ENCODE results near the gene KIF5A.

The KIF5A gene

GRCh38 chr12:57539134-57539768, 10.6 kb upstream of the KIF5A start:
- Histone ChIP-seq H3K27me3 (ENCODE audit: insufficient read depth, insufficient read length) (no peaks in the 10 kb centered on the region), H3K36me3 (ENCODE audit: insufficient read depth, insufficient read length, low read length) (peaks cover 68% of the 10 kb centered on the region), H3K4me3 (ENCODE audit: insufficient read length, low read depth) (no peak overlapping the region), H3K9ac (ENCODE audit: insufficient read length, low read depth) (no peak overlapping the region), H3K4me1 (ENCODE audit: insufficient read depth, insufficient read length) (no peaks in the 10 kb centered on the region), H3K9me3 (ENCODE audit: insufficient read depth, low read length) (no peaks in the 10 kb centered on the region)
- no peak for TF ChIP-seq ZNF274 (IDR thresholded peaks at IDR 0.05; ENCODE audit: low read depth, low read length)
- TF ChIP-seq SUZ12 (IDR thresholded peaks at IDR 0.05; ENCODE audit: extremely low read depth, insufficient read depth, insufficient read length) = no peak
- no peak for TF ChIP-seq YY1 (IDR thresholded peaks at IDR 0.05; ENCODE audit: insufficient read depth, insufficient read length)
- DNase-seq (ENCODE audit: low read depth, low spot score) = no peak

GRCh38 chr12:57541001-57541400, 8.8 kb upstream of the KIF5A start:
- H3K27me3 ChIP-seq (ENCODE audit: insufficient read depth, insufficient read length) = no peaks in the 10 kb centered on the region
- TF ChIP-seq SUZ12 (IDR thresholded peaks at IDR 0.05; ENCODE audit: extremely low read depth, insufficient read depth, insufficient read length) (no peak), YY1 (IDR thresholded peaks at IDR 0.05; ENCODE audit: insufficient read depth, insufficient read length) (no peak), ZNF274 (IDR thresholded peaks at IDR 0.05; ENCODE audit: low read depth, low read length) (no peak)
- no peak for DNase-seq (ENCODE audit: low read depth, low spot score)
- H3K36me3 ChIP-seq (ENCODE audit: insufficient read depth, insufficient read length, low read length) = peaks cover 67% of the 10 kb centered on the region
- H3K4me3 ChIP-seq (ENCODE audit: insufficient read length, low read depth) = no peak overlapping the region
- H3K9ac ChIP-seq (ENCODE audit: insufficient read length, low read depth) = no peak overlapping the region
- peaks cover 4% of the 10 kb centered on the region for H3K4me1 ChIP-seq (ENCODE audit: insufficient read depth, insufficient read length)
- no peaks in the 10 kb centered on the region for H3K9me3 ChIP-seq (ENCODE audit: insufficient read depth, low read length)

GRCh38 chr12:57541717-57542116, 8.1 kb upstream of the KIF5A start:
- peaks cover 61% of the 10 kb centered on the region for H3K36me3 ChIP-seq (ENCODE audit: insufficient read depth, insufficient read length, low read length)

GRCh38 chr12:57543581-57543980, 6.3 kb upstream of the KIF5A start:
- no peak for TF ChIP-seq SUZ12 (IDR thresholded peaks at IDR 0.05; ENCODE audit: extremely low read depth, insufficient read depth, insufficient read length)
- no peak for TF ChIP-seq ZNF274 (IDR thresholded peaks at IDR 0.05; ENCODE audit: low read depth, low read length)
- TF ChIP-seq YY1 (IDR thresholded peaks at IDR 0.05; ENCODE audit: insufficient read depth, insufficient read length) = no peak
- H3K4me1 ChIP-seq (ENCODE audit: insufficient read depth, insufficient read length) = peaks cover 9% of the 10 kb centered on the region
- no peak for DNase-seq (ENCODE audit: low read depth, low spot score)
- H3K9ac ChIP-seq (ENCODE audit: insufficient read length, low read depth) = no peak overlapping the region
- H3K4me3 ChIP-seq (ENCODE audit: insufficient read length, low read depth) = no peak overlapping the region
- peaks cover 14% of the 10 kb centered on the region for H3K27me3 ChIP-seq (ENCODE audit: insufficient read depth, insufficient read length)
- H3K9me3 ChIP-seq (ENCODE audit: insufficient read depth, low read length) = no peaks in the 10 kb centered on the region
- peaks cover 49% of the 10 kb centered on the region for H3K36me3 ChIP-seq (ENCODE audit: insufficient read depth, insufficient read length, low read length)

More at GRCh38 chr12:57541717-57542116, 8.1 kb upstream of the KIF5A start:
- DNase-seq (ENCODE audit: low read depth, low spot score) = no peak
- Histone ChIP-seq H3K4me3 (ENCODE audit: insufficient read length, low read depth) (no peak overlapping the region), H3K27me3 (ENCODE audit: insufficient read depth, insufficient read length) (no peaks in the 10 kb centered on the region), H3K4me1 (ENCODE audit: insufficient read depth, insufficient read length) (peaks cover 9% of the 10 kb centered on the region), H3K9ac (ENCODE audit: insufficient read length, low read depth) (no peak overlapping the region), H3K9me3 (ENCODE audit: insufficient read depth, low read length) (no peaks in the 10 kb centered on the region)
- TF ChIP-seq SUZ12 (IDR thresholded peaks at IDR 0.05; ENCODE audit: extremely low read depth, insufficient read depth, insufficient read length) (no peak), ZNF274 (IDR thresholded peaks at IDR 0.05; ENCODE audit: low read depth, low read length) (no peak), YY1 (IDR thresholded peaks at IDR 0.05; ENCODE audit: insufficient read depth, insufficient read length) (no peak)

- DNase-seq (ENCODE audit: low read depth, low spot score) = no peak
- no peaks in the 10 kb centered on the region for H3K9me3 ChIP-seq (ENCODE audit: insufficient read depth, low read length)
- H3K9ac ChIP-seq (ENCODE audit: insufficient read length, low read depth) = peak overlapping the region; percentile 94
- peaks cover 34% of the 10 kb centered on the region for H3K36me3 ChIP-seq (ENCODE audit: insufficient read depth, insufficient read length, low read length)
- no peak for TF ChIP-seq SUZ12 (IDR thresholded peaks at IDR 0.05; ENCODE audit: extremely low read depth, insufficient read depth, insufficient read length)
- TF ChIP-seq YY1 (IDR thresholded peaks at IDR 0.05; ENCODE audit: insufficient read depth, insufficient read length) = no peak
- no peak for TF ChIP-seq ZNF274 (IDR thresholded peaks at IDR 0.05; ENCODE audit: low read depth, low read length)
- peaks cover 34% of the 10 kb centered on the region for H3K27me3 ChIP-seq (ENCODE audit: insufficient read depth, insufficient read length)
- H3K4me3 ChIP-seq (ENCODE audit: insufficient read length, low read depth) = peak overlapping the region; percentile 86
- H3K4me1 ChIP-seq (ENCODE audit: insufficient read depth, insufficient read length) = peaks cover 9% of the 10 kb centered on the region
Measured at GRCh38 chr12:57545809-57546437, 3.9 kb upstream of the KIF5A start.

GRCh38 chr12:57546438-57547287, 3.2 kb upstream of the KIF5A start, which contains the start of gene DCTN2:
DCTN2 (minus strand) TSS chr12:57547192; CDS start chr12:57547063, 129 bp downstream.
- H3K4me3 ChIP-seq (ENCODE audit: insufficient read length, low read depth) = peak within 1 kb of the TSS; percentile 86
- peaks cover 27% of the 10 kb centered on the region for H3K36me3 ChIP-seq (ENCODE audit: insufficient read depth, insufficient read length, low read length)
- peak; percentile 92 for DNase-seq (ENCODE audit: low read depth, low spot score)
- no peaks in the 10 kb centered on the region for H3K9me3 ChIP-seq (ENCODE audit: insufficient read depth, low read length)
- TF ChIP-seq YY1 (IDR thresholded peaks at IDR 0.05; ENCODE audit: insufficient read depth, insufficient read length) = no peak
- no peak for TF ChIP-seq SUZ12 (IDR thresholded peaks at IDR 0.05; ENCODE audit: extremely low read depth, insufficient read depth, insufficient read length)
- no peak for TF ChIP-seq ZNF274 (IDR thresholded peaks at IDR 0.05; ENCODE audit: low read depth, low read length)
- peaks cover 42% of the 10 kb centered on the region for H3K27me3 ChIP-seq (ENCODE audit: insufficient read depth, insufficient read length)
- H3K4me1 ChIP-seq (ENCODE audit: insufficient read depth, insufficient read length) = peaks cover 9% of the 10 kb centered on the region
- H3K9ac ChIP-seq (ENCODE audit: insufficient read length, low read depth) = peak within 1 kb of the TSS; percentile 94

Measured in NT2/D1 (cell line).